Tibial artery (tissue), 4 donors: Measurements from ENCODE around the gene PLEKHG3.
"Not testable (repeated sequence)": the region's sequence is repeated elsewhere in the genome, so short reads cannot be mapped to it uniquely, and the experiment has no call there.

Source experiments
- DNase-seq, 2 donors: peaks; one replicate each; pipeline ENCODE4 v3.0.0-alpha.2; 2019
- H3K27ac ChIP-seq, 2 donors: fragments of 200-600 bp; sonication (generic) in 1 of 2; 1 replicate in 1 of 2; 2 replicates in 1 of 2; pipeline ENCODE4 v1.5.1; 2018 to 2019; ENCODE audit warnings: mild to moderate bottlenecking in 1 of 2
- H3K27me3 ChIP-seq, 2 donors: fragments of 200-600 bp; sonication (generic) in 1 of 2; one replicate each; pipeline versions ENCODE4 v1.5.1 to v1.6.0; 2016 to 2019
- H3K36me3 ChIP-seq, 3 donors: fragments of 200-600 bp; sonication (generic) in 2 of 3; one replicate each; pipeline ENCODE4 v1.5.1; 2016 to 2019; ENCODE audit warnings: mild to moderate bottlenecking in 2 of 3
- H3K4me1 ChIP-seq, 4 donors: fragments of 200-600 bp; sonication (generic) in 2 of 4; 1 replicate in 3 of 4; 2 replicates in 1 of 4; pipeline ENCODE4 v1.5.1; 2016 to 2019
- H3K4me3 ChIP-seq, 2 donors: fragments of 200-600 bp; sonication (generic) in 1 of 2; 1 replicate in 1 of 2; 2 replicates in 1 of 2; pipeline ENCODE4 v1.5.1; 2018 to 2019; ENCODE audit warnings: mild to moderate bottlenecking in 2 of 2
- H3K9me3 ChIP-seq, 3 donors: fragments of 200-600 bp; sonication (generic) in 1 of 3; one replicate each; pipeline ENCODE4 v1.5.1; 2016 to 2019
- CTCF ChIP-seq, 2 experiments: fragments of 200-600 bp in 1 of 2; fragments of 450-650 bp in 1 of 2; IDR thresholded peaks; one replicate each; pipeline ENCODE4 v1.5.1; 2017 to 2019; ENCODE audit warnings: antibody characterized with exemption in 2 of 2, mild to moderate bottlenecking in 1 of 2, moderate library complexity in 1 of 2
- intact Hi-C: fragments of 100-400 bp; cut with DNase I; formaldehyde crosslinking; loops from one replicate; pipeline ENCODE4 v1.15.0; 2023; ENCODE audit warnings: low total_unique reads

PLEKHG3 gene

GRCh38 chr14:64688811-64689281 is 15.4 kb upstream of the PLEKHG3 start:
- H3K4me3 ChIP-seq: no peak overlapping the region
- no peaks in the 10 kb centered on the region for H3K36me3 ChIP-seq
- intact Hi-C loops: no loop called here
- peaks cover 0 to 23% (median 14%) of the 10 kb centered on the region in 4 donors for H3K4me1 ChIP-seq
- DNase-seq: peak in 1 of 2 donors; percentile 8
- TF ChIP-seq CTCF (IDR thresholded peaks at IDR 0.05): no peak
- H3K27ac ChIP-seq: no peak overlapping the region
- H3K27me3 ChIP-seq: no peaks in the 10 kb centered on the region
- H3K9me3 ChIP-seq: no peaks in the 10 kb centered on the region

GRCh38 chr14:64689289-64689688 is 14.9 kb upstream of the PLEKHG3 start:
- Histone ChIP-seq H3K9me3 (no peaks in the 10 kb centered on the region), H3K36me3 (no peaks in the 10 kb centered on the region), H3K27me3 (no peaks in the 10 kb centered on the region), H3K4me3 (no peak overlapping the region), H3K4me1 (peaks cover 0 to 23% (median 16%) of the 10 kb centered on the region in 4 donors), H3K27ac (no peak overlapping the region)
- intact Hi-C loops: no loop called here
- TF ChIP-seq CTCF (IDR thresholded peaks at IDR 0.05): no peak
- no peak for DNase-seq

GRCh38 chr14:64690607-64691006 is 13.6 kb upstream of the PLEKHG3 start:
- H3K4me3 ChIP-seq, DNase-seq, H3K27ac ChIP-seq, H3K36me3 ChIP-seq, H3K9me3 ChIP-seq, H3K27me3 ChIP-seq, intact Hi-C loops: not testable (repeated sequence)
- peaks cover 0 to 32% (median 21%) of the 10 kb centered on the region in 4 donors for H3K4me1 ChIP-seq

GRCh38 chr14:64691376-64691775 is 12.8 kb upstream of the PLEKHG3 start:
- TF ChIP-seq CTCF (IDR thresholded peaks at IDR 0.05): no peak
- no peak overlapping the region for H3K4me3 ChIP-seq
- peaks cover 0 to 40% (median 21%) of the 10 kb centered on the region in 4 donors for H3K4me1 ChIP-seq
- no peak overlapping the region for H3K27ac ChIP-seq
- H3K27me3 ChIP-seq: no peaks in the 10 kb centered on the region
- no peaks in the 10 kb centered on the region for H3K9me3 ChIP-seq
- no peak for DNase-seq
- no peaks in the 10 kb centered on the region for H3K36me3 ChIP-seq
- intact Hi-C loops: no loop called here

- intact Hi-C loops: no loop called here
- H3K4me1 ChIP-seq: peaks cover 0 to 50% (median 23%) of the 10 kb centered on the region in 4 donors
- H3K36me3 ChIP-seq: no peaks in the 10 kb centered on the region
- peak overlapping the region; percentile 90 to 93 for H3K27ac ChIP-seq
- no peaks in the 10 kb centered on the region for H3K9me3 ChIP-seq
- H3K4me3 ChIP-seq: no peak overlapping the region
- TF ChIP-seq CTCF (IDR thresholded peaks at IDR 0.05): no peak
- no peak for DNase-seq
- no peaks in the 10 kb centered on the region for H3K27me3 ChIP-seq
Measured at GRCh38 chr14:64692189-64692985, 11.8 kb upstream of the PLEKHG3 start.

- no peak overlapping the region for H3K4me3 ChIP-seq
- H3K36me3 ChIP-seq: no peaks in the 10 kb centered on the region
- peak overlapping the region; percentile 90 to 93 for H3K27ac ChIP-seq
- intact Hi-C loops: no loop called here
- TF ChIP-seq CTCF (IDR thresholded peaks at IDR 0.05): no peak
- peaks cover 0 to 58% (median 23%) of the 10 kb centered on the region in 4 donors for H3K4me1 ChIP-seq
- no peak for DNase-seq
- H3K27me3 ChIP-seq: no peaks in the 10 kb centered on the region
- H3K9me3 ChIP-seq: no peaks in the 10 kb centered on the region
Measured at GRCh38 chr14:64692986-64693809, 11.0 kb upstream of the PLEKHG3 start.
